SK-N-SH (cell line): Measurements from ENCODE around the gene NR6A1.

Experiments
- EZH2phosphoT487 ChIP-seq: fragments of 200-600 bp; sonication (generic); IDR thresholded peaks from 2 replicates; pipeline ENCODE4 v1.6.1; 2017; ENCODE audit warnings: low read depth, mixed run types, mild to moderate bottlenecking, antibody characterized with exemption, moderate library complexity, borderline replicate concordance
- JUND ChIP-seq: IDR thresholded peaks from 2 replicates; pipeline ENCODE4 v1.4.0; 2012
- NFIC ChIP-seq: IDR thresholded peaks from 2 replicates; pipeline ENCODE4 v1.4.0; 2012; ENCODE audit warnings: borderline replicate concordance
- POLR2AphosphoS5 ChIP-seq: IDR thresholded peaks from 2 replicates; pipeline ENCODE4 v1.6.1; 2012; ENCODE audit warnings: low read depth, low read length
- RAD21 ChIP-seq: IDR thresholded peaks from 2 replicates; pipeline ENCODE4 v1.6.1; 2012; ENCODE audit warnings: mild to moderate bottlenecking, low read length
- SIN3A ChIP-seq: IDR thresholded peaks from 2 replicates; pipeline ENCODE4 v1.6.1; 2012; ENCODE audit warnings: low read depth, mild to moderate bottlenecking, low read length, moderate library complexity, borderline replicate concordance
- TCF12 ChIP-seq: IDR thresholded peaks from 2 replicates; pipeline ENCODE4 v1.4.0; 2012
- TF ChIP-seq, protein P1 (sequence below): fragments of 200-600 bp; sonication (generic); IDR thresholded peaks from 2 replicates; pipeline ENCODE4 v1.6.1; 2017; ENCODE audit warnings: antibody characterized with exemption, mild to moderate bottlenecking, moderate library complexity
- TF ChIP-seq, protein P2 (sequence below): IDR thresholded peaks from 2 replicates; pipeline ENCODE4; 2012
- TF ChIP-seq, protein P3 (sequence below): IDR thresholded peaks from 2 replicates; pipeline ENCODE4 v1.4.0; 2012; ENCODE audit warnings: low read depth, borderline replicate concordance
- TF ChIP-seq, protein P4 (sequence below): IDR thresholded peaks from 2 replicates; pipeline ENCODE4 v1.4.0; 2012; ENCODE audit warnings: low read depth, borderline replicate concordance
- TF ChIP-seq, protein P5 (sequence below): IDR thresholded peaks from 2 replicates; pipeline ENCODE4 v1.4.0; 2012; ENCODE audit warnings: low read depth

DNA sequence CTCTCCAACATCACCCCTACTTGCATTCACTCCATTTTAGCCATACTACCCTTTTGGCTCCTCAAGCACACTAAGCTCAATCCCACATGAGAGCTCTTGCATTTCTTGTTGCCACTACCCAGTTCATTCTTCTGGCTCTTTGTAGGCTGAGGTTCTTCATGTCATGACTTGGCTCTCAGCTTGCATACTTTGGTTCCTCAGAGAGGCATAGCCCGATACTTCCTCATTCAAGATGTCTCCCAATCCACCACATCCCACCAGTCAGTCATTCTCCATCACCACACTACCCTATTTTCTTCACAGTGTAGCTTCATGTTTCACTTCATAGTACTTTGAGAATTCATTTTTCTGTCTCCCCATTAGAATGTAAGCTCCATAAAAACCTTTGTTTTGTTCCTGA is 116.7 kb downstream of the NR6A1 start:
- TF ChIP-seq SIN3A (no peak), POLR2AphosphoS5 (no peak), RAD21 (no peak), JUND (no peak), TCF12 (no peak), NFIC (no peak), EZH2phosphoT487 (no peak)
- TF ChIP-seq, protein P1, sequence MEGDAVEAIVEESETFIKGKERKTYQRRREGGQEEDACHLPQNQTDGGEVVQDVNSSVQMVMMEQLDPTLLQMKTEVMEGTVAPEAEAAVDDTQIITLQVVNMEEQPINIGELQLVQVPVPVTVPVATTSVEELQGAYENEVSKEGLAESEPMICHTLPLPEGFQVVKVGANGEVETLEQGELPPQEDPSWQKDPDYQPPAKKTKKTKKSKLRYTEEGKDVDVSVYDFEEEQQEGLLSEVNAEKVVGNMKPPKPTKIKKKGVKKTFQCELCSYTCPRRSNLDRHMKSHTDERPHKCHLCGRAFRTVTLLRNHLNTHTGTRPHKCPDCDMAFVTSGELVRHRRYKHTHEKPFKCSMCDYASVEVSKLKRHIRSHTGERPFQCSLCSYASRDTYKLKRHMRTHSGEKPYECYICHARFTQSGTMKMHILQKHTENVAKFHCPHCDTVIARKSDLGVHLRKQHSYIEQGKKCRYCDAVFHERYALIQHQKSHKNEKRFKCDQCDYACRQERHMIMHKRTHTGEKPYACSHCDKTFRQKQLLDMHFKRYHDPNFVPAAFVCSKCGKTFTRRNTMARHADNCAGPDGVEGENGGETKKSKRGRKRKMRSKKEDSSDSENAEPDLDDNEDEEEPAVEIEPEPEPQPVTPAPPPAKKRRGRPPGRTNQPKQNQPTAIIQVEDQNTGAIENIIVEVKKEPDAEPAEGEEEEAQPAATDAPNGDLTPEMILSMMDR = no peak
- TF ChIP-seq, protein P2, sequence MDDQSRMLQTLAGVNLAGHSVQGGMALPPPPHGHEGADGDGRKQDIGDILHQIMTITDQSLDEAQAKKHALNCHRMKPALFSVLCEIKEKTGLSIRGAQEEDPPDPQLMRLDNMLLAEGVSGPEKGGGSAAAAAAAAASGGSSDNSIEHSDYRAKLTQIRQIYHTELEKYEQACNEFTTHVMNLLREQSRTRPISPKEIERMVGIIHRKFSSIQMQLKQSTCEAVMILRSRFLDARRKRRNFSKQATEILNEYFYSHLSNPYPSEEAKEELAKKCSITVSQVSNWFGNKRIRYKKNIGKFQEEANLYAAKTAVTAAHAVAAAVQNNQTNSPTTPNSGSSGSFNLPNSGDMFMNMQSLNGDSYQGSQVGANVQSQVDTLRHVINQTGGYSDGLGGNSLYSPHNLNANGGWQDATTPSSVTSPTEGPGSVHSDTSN = no peak
- TF ChIP-seq, protein P3, sequence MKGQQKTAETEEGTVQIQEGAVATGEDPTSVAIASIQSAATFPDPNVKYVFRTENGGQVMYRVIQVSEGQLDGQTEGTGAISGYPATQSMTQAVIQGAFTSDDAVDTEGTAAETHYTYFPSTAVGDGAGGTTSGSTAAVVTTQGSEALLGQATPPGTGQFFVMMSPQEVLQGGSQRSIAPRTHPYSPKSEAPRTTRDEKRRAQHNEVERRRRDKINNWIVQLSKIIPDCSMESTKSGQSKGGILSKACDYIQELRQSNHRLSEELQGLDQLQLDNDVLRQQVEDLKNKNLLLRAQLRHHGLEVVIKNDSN = no peak
- TF ChIP-seq, protein P4, sequence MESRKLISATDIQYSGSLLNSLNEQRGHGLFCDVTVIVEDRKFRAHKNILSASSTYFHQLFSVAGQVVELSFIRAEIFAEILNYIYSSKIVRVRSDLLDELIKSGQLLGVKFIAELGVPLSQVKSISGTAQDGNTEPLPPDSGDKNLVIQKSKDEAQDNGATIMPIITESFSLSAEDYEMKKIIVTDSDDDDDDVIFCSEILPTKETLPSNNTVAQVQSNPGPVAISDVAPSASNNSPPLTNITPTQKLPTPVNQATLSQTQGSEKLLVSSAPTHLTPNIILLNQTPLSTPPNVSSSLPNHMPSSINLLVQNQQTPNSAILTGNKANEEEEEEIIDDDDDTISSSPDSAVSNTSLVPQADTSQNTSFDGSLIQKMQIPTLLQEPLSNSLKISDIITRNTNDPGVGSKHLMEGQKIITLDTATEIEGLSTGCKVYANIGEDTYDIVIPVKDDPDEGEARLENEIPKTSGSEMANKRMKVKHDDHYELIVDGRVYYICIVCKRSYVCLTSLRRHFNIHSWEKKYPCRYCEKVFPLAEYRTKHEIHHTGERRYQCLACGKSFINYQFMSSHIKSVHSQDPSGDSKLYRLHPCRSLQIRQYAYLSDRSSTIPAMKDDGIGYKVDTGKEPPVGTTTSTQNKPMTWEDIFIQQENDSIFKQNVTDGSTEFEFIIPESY = no peak
- TF ChIP-seq, protein P5, sequence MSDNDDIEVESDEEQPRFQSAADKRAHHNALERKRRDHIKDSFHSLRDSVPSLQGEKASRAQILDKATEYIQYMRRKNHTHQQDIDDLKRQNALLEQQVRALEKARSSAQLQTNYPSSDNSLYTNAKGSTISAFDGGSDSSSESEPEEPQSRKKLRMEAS = no peak
